Measurements from ENCODE around the gene GBA3. TPM values are rescaled to one million over a fixed set of nuclear protein-coding genes. Genes with fewer than 3 reads are reported as not detected.

GBA3 gene
- total RNA-seq, 1 experiment from 2014 or later: not detected

- no peak for DNase-seq (ENCODE audit: low read depth)
- in situ Hi-C loops (cut with HindIII; ENCODE audit: low pct_unique_long_range_greater_than_20kb, low sequenced_read_pairs): no loop called here
Measured at GRCh38 chr4:22745234-22745633, 52.5 kb downstream of the GBA3 start.

- in situ Hi-C loops (cut with HindIII; ENCODE audit: low pct_unique_long_range_greater_than_20kb, low sequenced_read_pairs): no loop called here
- peak; percentile 49 for DNase-seq (ENCODE audit: low read depth)
Measured at GRCh38 chr4:22754116-22754515, 61.4 kb downstream of the GBA3 start.

GRCh38 chr4:22762548-22762947 is 69.8 kb downstream of the GBA3 start:
- in situ Hi-C loops (cut with HindIII; ENCODE audit: low pct_unique_long_range_greater_than_20kb, low sequenced_read_pairs): no loop called here
- DNase-seq (ENCODE audit: low read depth): no peak

- DNase-seq (ENCODE audit: low read depth): no peak
- in situ Hi-C loops (cut with HindIII; ENCODE audit: low pct_unique_long_range_greater_than_20kb, low sequenced_read_pairs): no loop called here
Measured at GRCh38 chr4:22764183-22764582, 71.4 kb downstream of the GBA3 start.

GRCh38 chr4:22766068-22766467 is 73.3 kb downstream of the GBA3 start:
- DNase-seq (ENCODE audit: low read depth): no peak
- in situ Hi-C loops (cut with HindIII; ENCODE audit: low pct_unique_long_range_greater_than_20kb, low sequenced_read_pairs): no loop called here

GRCh38 chr4:22778547-22779163 is 85.9 kb downstream of the GBA3 start:
- in situ Hi-C loops (cut with HindIII; ENCODE audit: low pct_unique_long_range_greater_than_20kb, low sequenced_read_pairs): no loop called here

GRCh38 chr4:22780317-22780716 is 87.6 kb downstream of the GBA3 start:
- DNase-seq (ENCODE audit: low read depth): no peak
- in situ Hi-C loops (cut with HindIII; ENCODE audit: low pct_unique_long_range_greater_than_20kb, low sequenced_read_pairs): no loop called here

More at GRCh38 chr4:22778547-22779163, 85.9 kb downstream of the GBA3 start:
- DNase-seq (ENCODE audit: low read depth): no peak

- DNase-seq (ENCODE audit: low read depth): no peak
- in situ Hi-C loops (cut with HindIII; ENCODE audit: low pct_unique_long_range_greater_than_20kb, low sequenced_read_pairs): no loop called here
Measured at GRCh38 chr4:22780797-22781196, 88.1 kb downstream of the GBA3 start.

- in situ Hi-C loops (cut with HindIII; ENCODE audit: low pct_unique_long_range_greater_than_20kb, low sequenced_read_pairs): no loop called here
- DNase-seq (ENCODE audit: low read depth): no peak
Measured at GRCh38 chr4:22787753-22788375, 95.1 kb downstream of the GBA3 start.

GRCh38 chr4:22790631-22791030 is 97.9 kb downstream of the GBA3 start:
- in situ Hi-C loops (cut with HindIII; ENCODE audit: low pct_unique_long_range_greater_than_20kb, low sequenced_read_pairs): no loop called here
- DNase-seq (ENCODE audit: low read depth): no peak

- no peak for DNase-seq (ENCODE audit: low read depth)
- in situ Hi-C loops (cut with HindIII; ENCODE audit: low pct_unique_long_range_greater_than_20kb, low sequenced_read_pairs): no loop called here
Measured at GRCh38 chr4:22794732-22795131, 102.0 kb downstream of the GBA3 start.

GRCh38 chr4:22801391-22801790 is 108.7 kb downstream of the GBA3 start:
- in situ Hi-C loops (cut with HindIII; ENCODE audit: low pct_unique_long_range_greater_than_20kb, low sequenced_read_pairs): no loop called here
- no peak for DNase-seq (ENCODE audit: low read depth)

- in situ Hi-C loops (cut with HindIII; ENCODE audit: low pct_unique_long_range_greater_than_20kb, low sequenced_read_pairs): no loop called here
Measured at GRCh38 chr4:22802876-22803275, 110.1 kb downstream of the GBA3 start.

GRCh38 chr4:22803512-22803911 is 110.8 kb downstream of the GBA3 start:
- no peak for DNase-seq (ENCODE audit: low read depth)
- in situ Hi-C loops (cut with HindIII; ENCODE audit: low pct_unique_long_range_greater_than_20kb, low sequenced_read_pairs): no loop called here

More at GRCh38 chr4:22802876-22803275, 110.1 kb downstream of the GBA3 start:
- DNase-seq (ENCODE audit: low read depth): no peak

GRCh38 chr4:22814906-22815305 is 122.2 kb downstream of the GBA3 start:
- DNase-seq (ENCODE audit: low read depth): no peak
- in situ Hi-C loops (cut with HindIII; ENCODE audit: low pct_unique_long_range_greater_than_20kb, low sequenced_read_pairs): no loop called here

- no peak for DNase-seq (ENCODE audit: low read depth)
- in situ Hi-C loops (cut with HindIII; ENCODE audit: low pct_unique_long_range_greater_than_20kb, low sequenced_read_pairs): no loop called here
Measured at GRCh38 chr4:22824091-22824490, 131.4 kb downstream of the GBA3 start.

- in situ Hi-C loops (cut with HindIII; ENCODE audit: low pct_unique_long_range_greater_than_20kb, low sequenced_read_pairs): no loop called here
- no peak for DNase-seq (ENCODE audit: low read depth)
Measured at GRCh38 chr4:22842360-22843018, 149.8 kb downstream of the GBA3 start.

GRCh38 chr4:22848332-22848731 is 155.6 kb downstream of the GBA3 start:
- in situ Hi-C loops (cut with HindIII; ENCODE audit: low pct_unique_long_range_greater_than_20kb, low sequenced_read_pairs): no loop called here

GRCh38 chr4:22850055-22850454 is 157.3 kb downstream of the GBA3 start:
- in situ Hi-C loops (cut with HindIII; ENCODE audit: low pct_unique_long_range_greater_than_20kb, low sequenced_read_pairs): no loop called here
- no peak for DNase-seq (ENCODE audit: low read depth)

More at GRCh38 chr4:22848332-22848731, 155.6 kb downstream of the GBA3 start:
- DNase-seq (ENCODE audit: low read depth): no peak

- in situ Hi-C loops (cut with HindIII; ENCODE audit: low pct_unique_long_range_greater_than_20kb, low sequenced_read_pairs): no loop called here
Measured at GRCh38 chr4:22850630-22851029, 157.9 kb downstream of the GBA3 start.

More at GRCh38 chr4:22850630-22851029, 157.9 kb downstream of the GBA3 start:
- no peak for DNase-seq (ENCODE audit: low read depth)

Data from Caki2 (cell line).